ENCODE data around the gene NCOA3.
"Not testable (repeated sequence)": the region's sequence is repeated elsewhere in the genome, so short reads cannot be mapped to it uniquely, and the experiment has no call there.

NCOA3 gene

DNA sequence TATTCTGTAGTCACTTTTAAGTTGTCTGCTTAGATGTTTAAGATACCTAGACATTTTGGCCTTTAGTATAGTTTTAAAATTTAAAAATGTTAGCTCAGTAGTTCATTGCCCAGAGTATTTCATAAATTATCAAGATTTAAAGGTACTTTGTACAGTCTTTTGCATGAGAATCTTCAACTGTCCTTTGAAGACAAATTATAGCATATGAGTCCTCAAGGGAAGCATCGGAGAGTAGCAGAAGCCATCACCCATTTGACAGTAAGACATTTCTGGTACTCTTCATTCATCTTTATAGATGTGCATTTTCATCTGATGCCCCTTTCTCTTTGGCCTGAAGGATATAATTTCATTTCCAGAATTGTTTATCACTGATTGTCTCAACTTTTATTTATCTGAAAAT, 89.5 kb downstream of the NCOA3 start:
- TF ChIP-seq, protein P1, sequence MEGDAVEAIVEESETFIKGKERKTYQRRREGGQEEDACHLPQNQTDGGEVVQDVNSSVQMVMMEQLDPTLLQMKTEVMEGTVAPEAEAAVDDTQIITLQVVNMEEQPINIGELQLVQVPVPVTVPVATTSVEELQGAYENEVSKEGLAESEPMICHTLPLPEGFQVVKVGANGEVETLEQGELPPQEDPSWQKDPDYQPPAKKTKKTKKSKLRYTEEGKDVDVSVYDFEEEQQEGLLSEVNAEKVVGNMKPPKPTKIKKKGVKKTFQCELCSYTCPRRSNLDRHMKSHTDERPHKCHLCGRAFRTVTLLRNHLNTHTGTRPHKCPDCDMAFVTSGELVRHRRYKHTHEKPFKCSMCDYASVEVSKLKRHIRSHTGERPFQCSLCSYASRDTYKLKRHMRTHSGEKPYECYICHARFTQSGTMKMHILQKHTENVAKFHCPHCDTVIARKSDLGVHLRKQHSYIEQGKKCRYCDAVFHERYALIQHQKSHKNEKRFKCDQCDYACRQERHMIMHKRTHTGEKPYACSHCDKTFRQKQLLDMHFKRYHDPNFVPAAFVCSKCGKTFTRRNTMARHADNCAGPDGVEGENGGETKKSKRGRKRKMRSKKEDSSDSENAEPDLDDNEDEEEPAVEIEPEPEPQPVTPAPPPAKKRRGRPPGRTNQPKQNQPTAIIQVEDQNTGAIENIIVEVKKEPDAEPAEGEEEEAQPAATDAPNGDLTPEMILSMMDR (IDR thresholded peaks at IDR 0.05; ENCODE audit: low read depth, low read length, missing control alignments): no peak
- in situ Hi-C loops (cut with HindIII; ENCODE audit: low sequenced_read_pairs): no loop called here
- no peak overlapping the region for H3K4me3 ChIP-seq (ENCODE audit: low read depth, low read length)
- DNase-seq (ENCODE audit: low read depth): no peak

DNA sequence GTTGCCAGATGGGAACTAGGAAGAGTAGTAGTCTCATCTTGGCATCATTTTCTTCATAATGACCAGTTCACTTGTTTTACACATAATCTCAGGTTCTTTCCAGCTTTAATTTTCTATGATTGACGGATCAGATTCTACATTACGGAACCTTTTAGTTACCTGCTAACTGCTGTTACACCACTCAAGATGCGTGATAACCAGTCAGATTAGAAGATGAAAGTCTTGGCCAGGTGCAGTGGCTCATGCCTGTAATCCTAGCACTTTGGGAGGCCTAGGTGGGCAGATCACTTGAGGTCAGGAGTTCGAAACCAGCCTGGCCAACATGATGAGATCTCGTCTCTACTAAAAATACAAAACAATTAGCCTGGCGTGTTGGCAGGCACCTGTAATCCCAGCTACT, 92.5 kb downstream of the NCOA3 start:
- DNase-seq (ENCODE audit: low read depth): no peak
- H3K4me3 ChIP-seq (ENCODE audit: low read depth, low read length): no peak overlapping the region
- TF ChIP-seq, protein P1 (IDR thresholded peaks at IDR 0.05; ENCODE audit: low read depth, low read length, missing control alignments): no peak
- in situ Hi-C loops (cut with HindIII; ENCODE audit: low sequenced_read_pairs): no loop called here

DNA sequence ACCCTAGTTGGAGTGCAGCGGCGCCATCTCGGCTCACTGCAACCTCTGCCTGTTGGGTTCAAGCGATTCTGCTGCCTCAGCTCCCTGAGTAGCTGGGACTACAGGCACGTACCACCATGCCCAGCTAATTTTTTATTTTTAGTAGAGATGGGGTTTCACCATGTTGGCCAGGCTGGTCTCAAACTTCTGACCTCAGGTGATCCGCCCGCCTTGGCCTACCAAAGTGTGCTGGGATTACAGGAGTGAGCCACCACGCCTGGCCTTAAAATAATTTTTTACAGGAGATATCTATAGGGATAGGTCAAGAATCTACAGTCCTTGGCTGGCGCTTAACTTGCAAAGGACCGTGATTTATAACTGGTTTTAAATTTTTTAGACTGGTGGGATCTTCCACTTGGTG, 93.5 kb downstream of the NCOA3 start:
- DNase-seq (ENCODE audit: low read depth); in situ Hi-C loops (cut with HindIII; ENCODE audit: low sequenced_read_pairs); H3K4me3 ChIP-seq (ENCODE audit: low read depth, low read length): not testable (repeated sequence)

DNA sequence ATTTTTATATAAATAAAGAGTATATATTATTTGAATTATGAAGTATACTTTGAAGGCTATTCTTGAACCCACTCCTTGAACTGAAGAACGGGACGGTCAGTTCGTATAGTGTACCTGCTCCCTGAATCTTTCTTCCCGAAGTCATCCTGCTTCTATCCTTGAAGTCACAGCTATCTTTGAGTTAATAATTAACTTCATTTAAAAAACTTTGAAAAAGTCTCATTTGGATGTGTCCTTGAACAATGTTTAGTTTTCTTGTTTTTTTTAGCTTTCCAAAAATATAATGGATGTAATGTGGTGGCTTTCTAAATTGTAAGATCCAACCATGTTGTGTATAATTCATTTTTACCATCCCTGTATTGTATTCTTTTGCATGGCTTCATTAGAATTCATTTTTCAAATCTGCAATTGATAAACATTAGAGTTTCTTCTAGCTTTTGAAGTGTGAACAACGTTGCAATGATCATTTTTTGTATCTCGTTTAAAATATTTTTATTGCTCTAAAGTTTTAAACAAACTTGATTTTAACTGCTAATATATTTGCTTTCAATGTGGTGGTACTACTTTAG, 94.4 kb downstream of the NCOA3 start:
- in situ Hi-C loops (cut with HindIII; ENCODE audit: low sequenced_read_pairs): no loop called here
- H3K4me3 ChIP-seq (ENCODE audit: low read depth, low read length): no peak overlapping the region
- DNase-seq (ENCODE audit: low read depth): no peak
- TF ChIP-seq, protein P1 (IDR thresholded peaks at IDR 0.05; ENCODE audit: low read depth, low read length, missing control alignments): no peak

DNA sequence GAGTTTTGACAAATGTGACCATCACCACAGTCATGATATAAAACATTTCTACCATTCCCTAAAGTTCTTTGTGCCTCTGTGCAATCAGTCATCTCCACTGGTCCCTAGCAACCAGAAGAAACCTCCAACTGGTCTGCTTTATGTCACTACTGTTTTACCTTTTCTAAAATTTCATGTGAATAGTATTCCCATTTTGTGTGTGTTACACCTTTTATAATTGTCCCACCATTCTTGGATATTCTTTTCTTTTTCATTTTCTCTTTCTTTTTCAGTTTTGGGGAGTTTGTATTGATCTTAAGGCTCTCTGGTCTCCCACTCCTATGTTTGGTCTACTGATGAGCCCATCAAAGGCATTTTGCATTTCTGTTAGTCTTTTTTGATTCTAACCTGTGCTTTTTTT, 95.4 kb downstream of the NCOA3 start:
- H3K4me3 ChIP-seq (ENCODE audit: low read depth, low read length): no peak overlapping the region
- TF ChIP-seq, protein P1 (IDR thresholded peaks at IDR 0.05; ENCODE audit: low read depth, low read length, missing control alignments): no peak
- in situ Hi-C loops (cut with HindIII; ENCODE audit: low sequenced_read_pairs): no loop called here
- DNase-seq (ENCODE audit: low read depth): no peak

DNA sequence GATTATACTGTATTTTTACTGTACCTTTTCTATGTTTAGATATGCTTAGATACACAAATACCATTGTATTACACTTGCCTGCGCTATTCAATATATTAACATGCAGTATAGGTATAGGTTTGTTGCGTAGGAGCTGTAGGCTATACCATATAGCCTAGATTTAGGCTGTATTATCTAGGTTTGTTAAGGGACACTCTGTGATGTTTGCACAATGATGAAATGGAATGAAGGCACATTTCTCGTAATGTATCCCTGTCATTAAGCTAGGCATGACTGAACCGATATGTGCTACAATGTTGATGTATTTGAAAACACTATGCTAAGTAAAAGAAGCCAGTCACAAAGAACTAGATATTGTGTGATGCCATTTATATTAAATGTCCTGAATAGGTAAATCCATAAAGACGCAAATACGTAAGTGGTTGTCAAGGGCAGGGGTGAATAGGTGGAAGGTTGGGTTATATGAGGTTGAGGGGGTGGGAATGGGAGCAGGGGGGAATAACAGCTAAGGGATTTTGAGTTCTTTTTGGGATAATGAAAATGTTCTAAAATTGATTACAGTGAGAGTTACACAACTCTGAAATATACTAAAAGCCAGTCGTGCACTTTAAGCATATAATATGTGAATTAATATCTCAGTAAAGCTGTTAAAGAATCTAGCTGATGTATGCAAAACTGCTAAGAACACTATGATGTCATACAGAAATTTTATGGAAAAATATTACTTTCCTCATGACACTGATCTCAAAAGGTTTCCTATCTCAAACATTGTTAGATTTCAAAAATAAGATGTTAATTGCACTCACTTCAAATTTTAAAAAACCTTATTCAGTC, 97.4 kb downstream of the NCOA3 start:
- no peak for DNase-seq (ENCODE audit: low read depth)
- no peak overlapping the region for H3K4me3 ChIP-seq (ENCODE audit: low read depth, low read length)
- in situ Hi-C loops (cut with HindIII; ENCODE audit: low sequenced_read_pairs): no loop called here
- TF ChIP-seq, protein P1 (IDR thresholded peaks at IDR 0.05; ENCODE audit: low read depth, low read length, missing control alignments): no peak

DNA sequence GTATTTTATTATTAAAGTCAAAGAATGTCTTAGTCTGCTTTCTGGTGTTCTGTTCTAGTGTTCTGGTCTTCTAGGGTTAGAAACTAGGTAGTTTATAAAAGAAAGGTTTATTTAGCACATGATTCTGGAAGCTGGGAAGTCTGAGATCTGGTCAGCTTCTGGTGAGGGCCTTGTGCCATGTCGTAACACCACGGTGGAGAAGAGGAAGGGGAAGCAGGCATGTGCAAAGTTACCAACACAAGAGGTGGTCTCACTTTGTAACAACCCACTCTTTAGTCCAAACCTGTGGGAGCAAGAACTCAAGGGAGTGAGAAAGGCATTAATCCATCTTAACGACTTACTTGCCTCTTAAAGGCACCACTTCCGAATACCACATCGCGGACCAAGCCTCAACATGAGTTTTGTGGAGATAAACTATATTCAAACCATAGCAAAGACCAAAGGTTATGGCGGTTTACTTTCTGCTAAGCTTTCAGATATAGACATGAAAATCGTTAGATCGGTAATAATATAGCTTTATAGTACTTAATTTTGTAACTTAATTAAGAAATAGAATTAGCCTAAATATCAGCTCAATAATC, 99.4 kb downstream of the NCOA3 start:
- no peak for DNase-seq (ENCODE audit: low read depth)
- TF ChIP-seq, protein P1 (IDR thresholded peaks at IDR 0.05; ENCODE audit: low read depth, low read length, missing control alignments): no peak
- H3K4me3 ChIP-seq (ENCODE audit: low read depth, low read length): no peak overlapping the region
- in situ Hi-C loops (cut with HindIII; ENCODE audit: low sequenced_read_pairs): loop anchor here (25.0 kb wide), 1 partner anchor 239 kb away; the partner anchor contains the start of gene ZMYND8
